Globus pallidus (tissue), 1 donor: Measurements from ENCODE around the gene BEND3.
"Not testable (repeated sequence)": the region's sequence is repeated elsewhere in the genome, so short reads cannot be mapped to it uniquely, and the experiment has no call there.

Experiments used
- DNase-seq: peaks from one replicate; pipeline ENCODE4 v3.0.0-alpha.2; 2015; ENCODE audit warnings: low spot score

BEND3 gene

DNA sequence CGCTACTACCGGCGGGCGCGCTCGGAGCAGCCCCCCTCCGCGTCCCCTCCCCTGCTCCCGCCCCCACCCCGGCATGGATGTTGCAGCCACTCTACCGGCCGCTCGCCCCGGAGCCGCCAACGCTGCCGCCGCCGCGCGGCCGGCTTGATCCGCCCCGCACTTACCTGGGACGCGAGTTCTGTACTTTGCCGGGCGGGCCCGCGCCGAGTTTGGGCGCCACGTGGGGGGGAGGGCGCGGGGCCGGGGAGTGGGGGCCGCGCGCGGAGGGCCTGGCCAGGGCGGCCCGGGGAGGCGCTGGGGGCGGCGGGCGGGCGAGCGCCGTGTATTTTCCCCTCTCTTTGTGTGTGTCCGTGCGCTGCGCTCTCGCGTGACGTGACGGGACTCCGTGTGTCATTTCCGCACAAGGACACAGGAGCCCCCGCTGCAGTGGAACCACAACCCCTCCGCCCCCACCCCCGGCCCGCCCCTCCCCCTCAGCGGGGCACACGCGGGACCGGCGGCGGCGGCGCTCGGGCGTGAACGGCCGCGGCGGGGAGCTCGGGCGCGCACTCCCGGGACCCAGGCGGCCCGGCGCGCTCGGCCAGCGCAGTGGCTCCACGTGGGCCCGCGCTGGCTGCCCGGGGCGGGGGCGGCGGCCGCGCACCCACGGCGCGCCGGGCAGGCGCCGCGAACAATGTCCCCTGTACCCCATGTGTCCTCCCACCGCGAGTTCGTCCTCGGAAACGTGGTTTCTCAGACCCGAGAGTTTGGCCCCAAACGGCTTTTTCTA lies at the start of gene BEND3:
Gene BEND3, minus strand, starts transcription at position 590 of the 769 bp plus-strand sequence. CDS start 16,230 bp downstream, outside the sequence.
- peak; percentile 36 for DNase-seq

DNA sequence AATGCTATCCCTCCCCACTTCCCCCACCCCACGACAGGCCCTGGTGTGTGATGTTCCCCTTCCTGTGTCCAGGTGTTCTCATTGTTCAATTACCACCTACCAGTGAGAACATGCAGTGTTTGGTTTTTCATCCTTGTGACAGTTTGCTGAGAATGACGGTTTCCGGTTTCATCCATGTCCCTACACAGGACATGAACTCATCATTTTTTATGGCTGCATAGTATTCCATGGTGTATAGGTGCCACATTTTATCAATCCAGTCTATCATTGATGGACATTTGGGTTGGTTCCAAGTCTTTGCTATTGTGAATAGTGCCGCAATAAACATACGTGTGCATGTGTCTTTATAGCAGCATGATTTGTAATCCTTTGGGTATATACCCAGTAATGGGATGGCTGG lies 49.0 kb upstream of the BEND3 start:
- not testable (repeated sequence) for DNase-seq

DNA sequence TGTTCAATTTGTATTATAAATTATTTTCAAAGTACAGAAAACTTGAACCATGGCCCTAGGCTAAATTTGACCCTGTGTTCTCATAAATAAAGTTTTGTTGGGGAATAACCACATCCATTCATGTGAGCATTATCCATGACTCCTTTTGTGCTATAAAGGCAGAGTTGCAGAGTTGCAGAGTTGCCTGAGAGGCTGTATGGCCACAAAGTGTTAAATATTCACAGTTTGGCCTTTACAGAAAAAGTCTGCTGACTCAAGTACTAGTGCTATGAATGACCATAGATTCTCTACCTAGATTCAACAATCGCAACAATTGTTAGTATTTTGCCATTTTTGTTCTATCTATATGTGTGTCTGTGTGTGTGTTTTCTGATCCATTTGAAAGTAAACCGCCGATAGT lies 46.2 kb upstream of the BEND3 start:
- no peak for DNase-seq

DNA sequence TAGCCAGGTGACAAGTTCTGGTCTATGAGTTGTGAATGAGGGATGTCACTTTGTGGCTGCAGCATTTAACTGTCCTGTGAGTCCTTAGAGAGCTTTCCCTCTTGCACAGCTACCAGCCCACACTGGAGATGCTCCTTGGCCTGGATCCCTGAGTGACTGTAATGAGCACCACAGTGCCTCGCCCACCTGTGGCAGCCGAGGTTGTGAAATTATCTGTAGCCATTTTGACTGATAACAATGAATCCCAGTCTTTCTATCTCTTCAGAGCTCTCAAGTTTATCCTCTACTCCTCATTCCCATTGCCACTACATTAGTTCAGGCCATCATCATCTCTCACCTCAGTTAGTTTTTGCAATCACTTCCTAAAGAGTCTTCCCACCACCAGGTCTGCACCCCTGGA lies 41.3 kb upstream of the BEND3 start:
- DNase-seq = no peak

DNA sequence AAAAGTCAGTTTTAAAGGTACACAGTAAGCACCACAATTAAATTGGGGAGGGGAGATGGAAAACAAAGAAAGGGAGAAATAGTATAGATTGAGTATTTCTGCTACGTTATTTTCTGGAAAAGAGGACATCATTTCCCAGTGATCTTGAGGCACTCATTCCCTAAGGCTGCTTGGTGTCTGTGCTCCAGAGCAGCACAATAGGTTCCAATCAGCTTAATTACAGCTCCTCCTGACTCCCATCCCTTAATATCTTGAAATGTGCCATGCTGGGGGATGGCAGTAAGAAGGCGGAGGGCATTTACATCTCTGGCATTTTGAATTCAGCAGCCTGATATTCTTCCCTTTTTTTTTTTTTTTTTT lies 39.5 kb upstream of the BEND3 start:
- DNase-seq = no peak

DNA sequence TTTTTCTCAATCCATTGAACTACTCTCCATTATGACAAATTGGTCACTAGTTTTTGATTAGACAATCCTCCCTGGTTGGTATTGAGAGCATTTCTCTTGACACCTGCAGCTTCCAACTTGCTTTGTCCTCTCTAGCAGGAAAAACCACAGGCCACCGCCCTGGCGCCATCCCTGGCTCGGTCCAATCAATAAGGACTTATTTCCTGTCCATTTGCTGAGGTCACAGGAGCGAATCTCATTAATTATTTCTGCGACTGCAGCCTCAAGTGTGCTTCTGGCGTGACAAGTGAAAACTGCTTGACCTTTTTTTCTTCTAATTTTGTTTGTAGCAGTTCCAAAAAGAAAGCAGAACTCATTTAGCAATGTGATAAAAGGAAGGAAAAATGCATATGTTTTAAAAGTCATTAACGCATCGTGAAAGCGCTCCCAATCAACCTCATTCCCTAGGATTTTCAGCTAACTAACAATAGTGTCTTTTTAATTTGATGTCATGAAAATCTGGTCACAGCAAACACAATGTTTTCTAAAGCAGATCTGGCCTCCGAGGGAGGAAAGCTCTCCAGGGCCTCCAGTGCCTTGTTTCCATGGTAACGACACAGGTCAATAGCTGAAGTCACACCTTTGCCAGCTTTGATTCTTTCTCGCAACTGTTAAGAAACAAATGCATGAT lies 39.0 kb upstream of the BEND3 start:
- no peak for DNase-seq

DNA sequence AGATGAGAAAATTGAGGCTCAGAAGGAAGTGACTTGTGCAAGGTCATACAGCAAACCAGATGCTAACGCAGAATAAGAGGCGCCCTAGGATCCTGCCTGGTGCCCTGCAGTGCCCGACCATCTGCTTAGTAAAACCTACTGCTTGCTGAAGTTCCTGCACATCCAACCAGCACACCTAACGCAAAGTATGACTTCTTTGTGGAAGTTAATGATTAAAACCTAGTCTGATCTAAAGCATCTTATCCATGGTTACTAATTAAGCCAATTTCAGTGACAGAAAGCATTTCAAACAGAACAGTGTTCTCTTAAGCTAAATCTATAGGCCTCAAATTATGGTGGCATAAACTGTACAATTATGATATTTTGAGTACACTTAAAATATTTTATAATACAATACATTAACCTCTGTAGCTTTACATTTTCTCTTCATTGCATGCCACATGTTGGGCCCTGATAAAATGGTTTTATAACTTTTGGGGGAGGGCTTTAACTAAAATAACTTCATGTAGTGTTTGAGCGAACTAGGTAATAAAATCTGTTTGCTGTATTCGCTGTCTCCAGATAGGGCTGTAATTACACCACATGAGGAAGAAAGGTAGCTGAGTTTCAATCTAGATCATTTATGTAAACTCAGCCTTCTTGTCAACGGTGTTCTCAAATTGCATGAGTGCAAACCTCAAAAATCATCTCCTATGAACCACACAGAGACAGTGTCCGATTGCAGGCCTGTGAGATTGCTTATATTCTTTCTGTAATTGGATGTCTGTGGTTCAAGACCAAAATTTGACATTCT lies 37.5 kb upstream of the BEND3 start:
- no peak for DNase-seq

DNA sequence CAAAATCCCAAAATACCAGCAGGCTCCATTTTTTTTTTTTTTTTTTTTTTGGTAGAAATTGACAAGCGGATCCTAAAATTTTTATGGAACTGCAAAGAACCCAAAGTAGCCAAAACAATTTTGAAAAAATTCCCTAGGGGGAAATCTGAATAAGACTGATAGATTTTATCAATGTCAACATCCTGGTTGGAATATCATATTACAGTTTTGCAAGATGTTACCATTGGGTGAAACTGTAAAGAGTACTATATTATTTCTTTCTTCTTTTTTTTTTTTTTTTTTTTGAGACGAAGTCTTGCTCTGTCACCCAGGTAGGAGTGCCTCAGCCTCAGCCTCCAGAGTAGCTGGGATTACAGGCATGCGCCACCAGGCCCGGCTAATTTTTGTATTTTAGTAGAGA lies 29.4 kb upstream of the BEND3 start:
- DNase-seq = no peak

DNA sequence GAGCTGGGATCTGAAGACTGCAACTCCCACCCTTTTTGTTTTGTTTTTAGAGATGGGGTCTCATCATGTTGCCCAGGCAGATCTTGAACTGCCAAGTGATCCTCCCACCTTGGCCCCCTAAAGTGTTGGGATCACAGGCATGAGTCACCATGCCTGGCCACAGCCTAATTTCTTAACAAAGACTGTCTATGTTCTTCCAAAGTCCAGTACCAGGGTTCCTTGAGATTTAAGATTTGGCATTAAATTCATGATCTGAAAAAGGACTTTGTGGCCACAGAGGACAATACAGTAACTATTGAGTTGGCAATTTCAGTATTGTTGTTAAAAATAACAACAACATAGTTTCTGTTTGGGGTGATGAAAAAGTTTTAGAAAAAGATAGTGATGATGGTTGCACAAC lies 28.7 kb upstream of the BEND3 start:
- DNase-seq = no peak

DNA sequence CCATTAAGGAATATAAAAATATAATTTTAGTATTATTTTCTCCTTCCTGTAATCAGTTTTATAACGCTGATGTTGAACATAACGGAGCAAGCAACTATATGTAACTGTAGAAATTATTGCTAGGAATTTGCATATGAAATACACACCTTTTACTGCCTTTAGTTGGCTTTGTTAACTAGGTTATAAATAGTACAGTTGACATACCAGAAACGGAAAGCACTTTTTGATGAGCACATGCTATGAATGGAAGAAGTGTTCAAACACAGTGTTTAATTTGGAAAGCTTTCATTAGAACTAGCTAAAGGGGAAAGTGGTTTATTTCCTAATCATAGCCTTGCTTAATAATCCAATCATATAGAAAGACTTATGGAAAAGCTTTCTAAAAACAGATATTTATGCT lies 25.3 kb upstream of the BEND3 start:
- no peak for DNase-seq

DNA sequence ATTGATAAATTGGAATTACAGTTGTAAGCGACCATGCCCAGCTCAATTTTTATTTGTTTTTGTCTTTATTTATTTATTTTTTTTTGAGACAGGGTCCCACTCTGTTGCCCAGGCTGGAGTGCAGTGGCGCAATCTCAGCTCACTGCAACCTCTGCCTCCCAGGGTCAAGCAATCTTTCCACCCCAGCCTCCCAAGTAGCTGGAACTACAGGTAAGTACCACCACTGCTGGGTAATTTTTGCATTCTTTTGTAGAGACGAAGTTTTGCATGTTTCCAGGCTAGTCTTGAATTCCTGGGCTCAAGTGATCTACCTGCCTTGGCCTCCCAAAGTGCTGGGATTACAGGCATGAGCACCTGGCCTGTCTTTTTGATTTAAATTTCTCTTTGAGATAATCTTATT lies 21.0 kb upstream of the BEND3 start:
- DNase-seq = not testable (repeated sequence)

DNA sequence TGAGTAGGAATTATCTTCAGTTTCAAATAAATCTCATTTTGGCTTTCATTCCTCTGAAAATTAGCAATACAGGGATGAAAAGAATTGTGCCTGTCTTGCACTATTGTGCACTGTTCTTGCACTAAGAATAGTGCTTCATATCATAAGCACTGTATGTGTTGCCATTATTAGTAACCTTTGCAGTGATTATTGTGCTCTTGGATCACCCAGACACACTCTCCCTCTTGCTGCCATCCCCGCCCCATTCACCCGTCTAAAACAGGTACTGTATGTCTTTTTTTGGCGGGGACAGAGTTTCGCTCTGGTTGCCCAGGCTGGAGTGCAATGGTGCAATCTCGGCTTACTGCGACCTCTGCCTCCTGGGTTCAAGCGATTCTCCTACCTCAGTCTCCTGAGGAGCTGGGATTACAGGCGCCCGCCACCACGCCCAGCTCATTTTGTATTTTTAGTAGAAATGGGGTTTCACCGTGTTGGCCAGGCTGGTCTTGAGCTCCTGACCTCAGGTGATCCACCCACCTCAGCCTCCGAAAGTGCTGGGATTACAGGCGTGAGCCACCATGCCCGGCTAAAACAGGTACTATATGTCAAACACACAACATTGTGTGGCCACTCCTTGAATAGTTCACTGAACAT lies 19.8 kb upstream of the BEND3 start:
- not testable (repeated sequence) for DNase-seq

DNA sequence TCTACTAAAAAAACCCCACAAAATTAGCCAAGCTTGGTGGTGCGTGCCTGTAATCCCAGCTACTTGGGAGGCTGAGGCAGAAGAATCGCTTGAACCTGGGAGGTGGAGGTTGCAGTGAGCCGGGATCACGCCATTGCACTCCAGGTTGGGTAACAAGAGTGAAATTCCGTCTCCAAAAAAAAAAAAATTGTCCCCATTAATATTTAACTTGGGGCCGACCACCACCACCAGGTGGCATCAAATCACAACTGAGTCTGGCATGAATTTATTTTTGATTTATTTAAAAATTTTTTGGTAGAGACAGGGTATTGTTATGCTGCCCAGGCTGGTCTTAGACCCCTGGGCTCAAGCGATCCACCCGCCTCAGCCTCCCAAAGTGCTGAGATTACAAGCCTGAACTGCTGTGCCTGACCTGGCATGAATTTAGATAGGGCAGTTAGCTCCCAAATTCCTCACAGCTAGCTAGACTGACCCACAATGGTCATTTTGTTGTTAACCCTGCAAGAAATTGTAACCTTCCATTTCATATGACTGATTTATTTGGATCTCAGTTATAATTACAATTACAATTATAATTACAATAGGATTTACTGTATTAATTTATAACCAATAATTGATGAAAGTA lies 17.1 kb upstream of the BEND3 start:
- DNase-seq = no peak

DNA sequence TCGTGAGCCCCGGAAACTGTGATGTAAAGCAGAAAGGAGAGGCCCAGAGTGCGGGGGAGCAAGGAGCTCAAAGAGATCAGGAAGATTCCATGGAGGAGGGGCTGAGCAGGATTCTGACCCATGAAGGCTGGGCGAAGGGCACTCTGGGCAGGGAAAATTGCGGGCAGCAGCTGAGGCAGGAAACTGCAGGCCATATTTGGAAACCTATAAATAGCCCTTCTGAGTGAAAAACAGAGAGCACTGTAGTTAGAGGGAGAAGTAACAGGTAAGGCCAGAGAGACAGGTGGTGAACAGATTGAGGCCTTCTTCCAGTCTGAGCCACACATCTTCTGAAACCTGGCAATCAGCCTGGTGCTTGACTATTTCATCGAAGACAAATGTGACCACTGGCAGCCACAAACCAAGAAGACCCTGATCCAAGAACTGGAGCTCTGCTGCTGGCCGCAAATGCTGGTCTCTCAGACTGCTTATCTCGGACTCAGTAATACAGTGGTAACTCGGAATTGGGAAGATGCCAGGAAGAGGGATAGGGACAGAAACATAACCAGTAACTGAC lies 14.1 kb upstream of the BEND3 start:
- no peak for DNase-seq

DNA sequence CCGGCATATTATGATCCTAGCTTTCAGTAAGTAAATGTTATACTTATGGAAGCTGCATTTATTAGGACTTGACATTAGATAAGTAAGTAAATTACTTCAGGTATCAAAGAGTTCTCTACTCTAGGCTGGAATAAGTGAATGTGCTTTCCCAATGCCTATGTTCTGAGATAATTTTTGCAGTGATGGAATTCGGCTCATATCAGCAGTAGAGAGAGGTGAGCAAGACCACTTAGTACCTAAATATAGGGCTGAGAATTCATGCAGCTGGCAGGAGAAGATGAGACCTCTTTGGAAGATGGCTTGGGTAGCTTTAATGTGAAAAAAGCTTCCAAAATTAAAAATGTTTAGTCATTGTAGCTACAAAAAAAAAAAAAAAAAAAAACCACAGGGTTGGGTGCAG lies 13.3 kb upstream of the BEND3 start:
- DNase-seq = no peak

DNA sequence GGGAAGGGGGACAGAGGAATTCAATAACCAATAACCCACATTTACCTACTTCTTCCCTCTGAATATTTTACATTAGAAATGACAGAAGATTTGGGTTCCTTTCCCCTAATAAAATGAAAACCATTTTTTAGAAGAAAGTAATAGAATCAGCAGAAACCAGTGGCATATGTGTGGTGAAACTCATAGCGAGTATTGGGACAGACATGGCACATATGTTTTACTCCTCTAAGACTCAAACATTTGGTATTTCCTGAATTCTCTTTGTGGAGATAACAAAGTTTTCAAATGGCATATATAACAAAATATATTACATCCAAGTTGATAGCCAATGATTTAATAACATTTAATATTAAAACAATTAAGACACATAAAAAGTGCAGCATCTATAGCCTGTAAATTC lies 12.9 kb upstream of the BEND3 start:
- no peak for DNase-seq

DNA sequence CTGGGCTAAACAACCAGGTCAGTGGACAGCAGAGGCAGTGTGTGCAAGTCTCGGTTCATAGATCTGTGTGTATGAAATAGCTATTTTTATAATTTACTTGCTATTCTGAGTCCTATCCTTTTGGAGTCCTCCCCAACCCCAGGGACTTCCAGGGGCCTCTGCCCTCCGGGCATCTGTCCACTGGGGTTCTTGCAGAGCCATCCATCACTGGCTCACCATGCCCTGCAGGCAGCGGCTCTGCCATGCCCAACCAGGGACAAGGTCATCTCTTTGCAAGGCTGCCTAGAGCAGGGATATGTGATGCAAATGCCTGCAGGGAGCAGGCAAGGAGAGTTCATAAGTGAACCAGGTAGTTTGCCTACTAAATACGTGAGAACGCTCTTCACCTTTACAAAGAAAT lies 10.5 kb upstream of the BEND3 start:
- DNase-seq = no peak

DNA sequence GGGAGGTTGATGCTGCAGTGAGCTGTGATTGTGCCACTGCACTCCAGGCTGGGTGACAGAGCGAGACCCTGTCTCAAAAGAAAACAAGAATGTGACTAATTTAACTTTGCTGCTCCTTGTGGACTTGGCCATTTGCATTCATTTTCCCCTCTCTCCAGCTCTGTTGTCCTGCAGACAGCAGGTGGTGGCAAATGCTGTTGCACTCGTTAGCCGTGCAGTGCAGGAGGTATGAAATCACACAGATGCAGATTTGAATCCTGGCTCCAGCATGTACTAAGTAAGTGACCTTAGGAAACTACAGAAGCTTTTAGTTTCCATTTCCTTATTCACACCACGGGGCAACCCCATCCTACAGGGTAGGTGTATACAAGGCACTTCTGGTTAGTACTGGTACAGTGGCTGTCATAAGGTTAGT lies 9.6 kb upstream of the BEND3 start:
- DNase-seq = no peak

DNA sequence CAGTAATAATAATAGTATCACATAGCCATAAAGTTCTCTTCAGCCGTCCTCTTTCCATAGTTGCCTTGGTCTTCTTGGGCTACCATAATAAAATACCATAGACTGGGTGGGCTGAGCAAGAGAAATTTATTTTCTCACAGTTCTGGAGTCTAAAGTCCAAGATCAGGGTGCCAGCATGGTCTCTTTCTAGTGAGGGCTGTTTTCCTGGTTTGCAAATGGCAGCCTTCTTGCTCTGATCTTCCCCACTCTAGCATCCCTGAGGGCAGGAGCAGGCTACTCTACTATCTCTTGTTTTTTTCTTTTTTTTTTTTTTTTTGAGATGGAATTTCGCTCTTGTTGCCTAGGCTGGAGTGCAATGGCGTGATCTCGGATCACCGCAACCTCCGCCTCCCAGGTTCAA lies 8.2 kb upstream of the BEND3 start:
- DNase-seq = no peak

DNA sequence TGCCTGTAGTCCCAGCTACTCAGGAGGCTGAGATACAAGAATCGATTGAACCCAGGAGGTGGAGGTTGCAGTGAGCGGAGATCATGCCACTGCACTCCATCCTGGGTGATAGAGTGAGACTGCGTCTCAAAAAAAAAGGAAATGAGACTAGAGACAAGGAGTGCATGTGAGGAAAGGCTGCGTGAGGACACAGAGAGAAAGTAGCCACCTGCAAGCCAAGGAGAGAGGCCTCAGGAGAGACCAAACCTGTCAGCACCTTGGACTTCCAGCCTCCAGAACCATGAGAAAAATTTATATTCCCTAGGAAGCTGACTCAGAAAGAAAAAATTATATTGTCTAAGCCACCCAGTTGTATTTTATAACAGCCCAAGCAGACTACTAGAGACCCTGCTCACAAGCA lies 7.4 kb upstream of the BEND3 start:
- DNase-seq = no peak

DNA sequence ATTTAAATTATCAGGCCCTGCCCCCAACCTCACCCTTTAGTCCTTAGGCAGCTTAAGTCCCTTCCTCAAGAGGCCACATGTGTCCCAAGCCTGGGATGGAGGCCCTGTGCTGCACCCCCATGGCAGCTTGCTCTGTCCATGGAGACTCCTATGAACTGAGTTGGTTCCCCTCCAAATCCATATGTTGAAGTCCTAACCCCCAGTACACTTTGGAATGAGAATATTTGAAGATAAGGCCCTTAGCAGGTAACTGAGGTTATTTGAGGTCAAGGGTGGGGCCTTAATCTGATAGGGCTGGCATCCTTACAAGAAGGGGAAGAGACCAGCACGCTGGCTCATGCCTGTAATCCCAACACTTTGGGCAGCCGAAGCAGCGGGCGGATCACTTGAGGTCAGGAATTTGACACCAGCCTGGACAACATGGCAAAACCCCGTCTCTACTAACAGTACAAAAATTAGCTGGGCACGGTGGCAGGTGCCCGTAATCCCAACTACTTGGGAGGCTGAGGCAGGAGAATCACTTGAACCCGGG lies 6.7 kb upstream of the BEND3 start:
- no peak for DNase-seq

DNA sequence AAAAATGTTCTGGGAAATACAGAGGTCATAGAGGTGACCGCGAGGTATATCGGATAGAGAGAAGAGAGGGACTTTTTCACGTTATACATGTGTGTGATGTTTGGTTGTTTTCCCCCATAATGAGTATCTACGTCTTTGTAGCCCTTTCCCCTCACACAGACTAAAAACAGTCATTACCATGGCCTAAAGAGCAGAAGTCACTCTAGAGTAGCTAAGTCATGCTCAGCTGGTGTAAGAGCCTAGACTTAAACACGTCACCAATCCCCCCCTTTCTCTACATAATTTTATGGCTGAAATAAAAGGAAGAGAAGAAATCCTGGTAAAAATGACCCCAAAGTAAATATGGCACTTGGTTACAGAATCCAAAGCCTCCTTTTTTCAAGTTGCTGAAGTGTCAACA lies 6.0 kb upstream of the BEND3 start:
- no peak for DNase-seq
